ENCODE results near the gene RAB21.

GRCh38 chr12:71782017-71782416 lies 27.4 kb downstream of the RAB21 start:
- TF ChIP-seq POLR2A (IDR thresholded peaks at IDR 0.05) (no peak), CTCF (IDR thresholded peaks at IDR 0.05) (no peak), EP300 (IDR thresholded peaks at IDR 0.05) (no peak)
